GM15510 (cell line): ENCODE data around the gene PEAK1.
A peak's percentile ranks its signal among the peaks of the same experiment; 100 is the strongest.

Experiments
- POLR2A ChIP-seq: IDR thresholded peaks from 3 replicates; pipeline ENCODE4 v1.6.1; 2011; ENCODE audit warnings: borderline replicate concordance; ENCODE audit not compliant: insufficient read length; ENCODE audit errors: extremely low read depth

The PEAK1 gene

GRCh38 chr15:77076323-77076915, 343.5 kb downstream of the PEAK1 start:
- TF ChIP-seq POLR2A, result no peak

DNA sequence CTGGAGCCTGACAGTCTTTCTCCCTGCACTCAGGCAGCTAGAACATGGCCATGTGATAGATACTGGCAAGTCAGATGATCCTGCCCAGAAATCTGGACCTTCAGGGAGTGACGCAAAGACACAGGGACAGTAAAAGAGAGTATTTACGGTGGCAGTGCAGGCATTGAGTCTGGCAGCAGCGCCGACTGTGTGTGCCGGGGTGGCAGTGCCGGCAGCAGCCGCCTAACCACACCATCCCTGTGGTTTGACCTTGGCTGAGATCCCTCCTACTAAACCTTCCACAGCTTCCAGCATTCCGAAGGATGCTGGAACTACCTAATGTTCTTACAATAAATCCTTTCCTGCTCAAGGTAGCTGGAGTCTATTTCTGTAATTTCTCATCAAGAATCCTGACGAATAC, 344.4 kb downstream of the PEAK1 start:
- no peak for TF ChIP-seq POLR2A

GRCh38 chr15:77074350-77074749, 345.6 kb downstream of the PEAK1 start:
- no peak for TF ChIP-seq POLR2A

DNA sequence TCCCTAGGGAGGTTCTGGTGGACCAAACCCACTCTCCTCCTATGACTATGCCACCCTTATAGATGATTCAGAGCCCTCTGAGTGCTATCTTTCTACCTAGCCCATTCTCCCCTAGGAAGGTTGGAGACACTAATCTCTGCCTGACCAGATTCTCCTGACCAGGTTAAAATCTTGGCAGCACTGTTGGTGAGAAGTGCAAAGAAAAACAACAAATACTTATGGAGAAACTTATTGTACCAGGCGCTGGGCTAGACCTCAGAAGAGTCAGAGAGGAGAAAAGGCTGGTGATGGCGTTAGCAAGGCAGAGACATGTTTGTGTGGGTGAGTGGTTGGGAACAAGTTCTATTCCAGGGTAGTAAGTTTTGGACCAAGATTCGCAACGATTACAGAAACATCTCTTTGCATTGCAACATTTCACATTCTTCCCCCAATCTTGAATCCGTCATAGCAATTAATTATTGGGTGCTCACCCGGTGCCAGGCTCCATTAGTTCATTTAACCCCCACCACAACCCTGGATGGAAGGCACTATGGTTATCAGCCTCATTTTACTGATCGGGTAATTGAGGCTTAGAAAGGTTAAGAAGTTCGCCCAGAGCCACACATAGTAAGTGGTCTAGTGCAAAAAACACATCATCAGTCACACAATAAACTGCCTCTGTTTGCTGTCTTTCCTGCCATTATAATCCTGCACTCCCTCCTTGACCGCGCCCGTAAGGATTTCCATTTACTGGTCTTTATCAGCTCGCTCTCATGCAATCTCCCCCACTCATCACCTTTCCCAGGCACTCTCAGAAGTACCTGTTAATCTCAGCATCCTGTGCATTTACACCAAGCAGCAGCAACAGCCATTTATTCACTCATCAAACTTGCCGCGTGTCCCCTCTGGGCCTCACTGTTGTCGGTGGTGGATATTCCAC, 348.3 kb downstream of the PEAK1 start:
- TF ChIP-seq POLR2A, result no peak

DNA sequence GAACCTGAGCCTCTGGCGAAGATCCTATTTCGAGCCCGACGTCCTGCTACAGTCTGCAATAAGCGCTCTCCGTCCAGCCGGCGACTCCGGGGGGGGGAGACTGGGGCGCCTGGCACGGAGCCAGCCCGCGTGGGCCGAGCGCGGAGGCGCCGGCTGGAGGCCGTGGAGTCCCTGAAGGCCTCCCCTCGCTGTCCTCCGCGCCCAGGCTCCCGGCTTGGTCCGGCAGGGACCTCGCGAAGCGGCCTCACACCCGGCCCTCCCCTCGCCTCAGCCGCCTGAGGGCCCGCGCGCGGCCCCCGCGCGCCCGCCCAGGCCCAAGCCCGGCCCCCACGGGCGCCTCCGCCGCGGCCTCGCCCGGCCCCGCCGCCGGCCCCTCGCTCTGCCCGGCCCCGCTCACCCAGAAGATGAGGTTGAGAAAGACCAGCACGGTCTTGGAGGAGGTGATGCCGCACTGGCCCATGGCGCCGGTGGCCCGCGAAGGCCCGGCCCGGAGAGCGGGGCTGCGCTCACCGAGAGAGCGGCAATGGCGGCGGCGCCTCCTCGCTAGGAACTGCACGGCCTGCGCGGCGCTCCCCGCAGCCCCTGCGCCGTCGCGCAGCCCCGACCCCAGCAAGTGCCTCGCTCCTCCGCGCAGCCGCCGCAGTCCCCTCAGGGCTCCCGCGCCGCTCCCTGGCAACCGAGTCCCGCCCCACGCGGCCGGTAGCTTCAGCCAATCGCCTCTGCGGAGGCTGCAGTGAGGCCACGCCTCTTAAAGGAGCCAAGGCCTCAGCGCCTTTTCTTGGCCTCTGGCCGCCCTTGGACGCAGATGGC, 349.2 kb downstream of the PEAK1 start, which contains the start of gene TSPAN3:
TSPAN3 (minus strand) TSS at position 615 of the 810 bp plus-strand sequence; CDS start at position 460, 155 bp downstream.
- TF ChIP-seq POLR2A, result peak; percentile 79

DNA sequence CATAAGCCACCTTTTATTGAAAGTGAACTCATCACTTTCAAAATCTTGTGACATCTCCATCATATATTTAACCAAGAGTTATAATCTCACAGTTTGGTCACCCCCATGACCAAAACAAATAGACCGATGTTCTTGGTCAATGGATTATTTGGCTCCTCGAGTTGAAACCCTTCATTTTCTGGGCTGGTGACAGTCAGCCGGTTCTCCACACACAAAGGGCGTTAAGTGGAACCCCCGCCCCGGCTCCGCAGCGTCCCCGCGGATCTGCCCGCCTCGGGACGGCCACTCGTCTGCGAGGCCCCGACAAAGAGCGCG, 349.8 kb downstream of the PEAK1 start:
- TF ChIP-seq POLR2A, result no peak

- no peak for TF ChIP-seq POLR2A
Observed at GRCh38 chr15:77069521-77070121, 350.3 kb downstream of the PEAK1 start.

GRCh38 chr15:77068633-77069032, 351.3 kb downstream of the PEAK1 start:
- TF ChIP-seq POLR2A, result no peak

DNA sequence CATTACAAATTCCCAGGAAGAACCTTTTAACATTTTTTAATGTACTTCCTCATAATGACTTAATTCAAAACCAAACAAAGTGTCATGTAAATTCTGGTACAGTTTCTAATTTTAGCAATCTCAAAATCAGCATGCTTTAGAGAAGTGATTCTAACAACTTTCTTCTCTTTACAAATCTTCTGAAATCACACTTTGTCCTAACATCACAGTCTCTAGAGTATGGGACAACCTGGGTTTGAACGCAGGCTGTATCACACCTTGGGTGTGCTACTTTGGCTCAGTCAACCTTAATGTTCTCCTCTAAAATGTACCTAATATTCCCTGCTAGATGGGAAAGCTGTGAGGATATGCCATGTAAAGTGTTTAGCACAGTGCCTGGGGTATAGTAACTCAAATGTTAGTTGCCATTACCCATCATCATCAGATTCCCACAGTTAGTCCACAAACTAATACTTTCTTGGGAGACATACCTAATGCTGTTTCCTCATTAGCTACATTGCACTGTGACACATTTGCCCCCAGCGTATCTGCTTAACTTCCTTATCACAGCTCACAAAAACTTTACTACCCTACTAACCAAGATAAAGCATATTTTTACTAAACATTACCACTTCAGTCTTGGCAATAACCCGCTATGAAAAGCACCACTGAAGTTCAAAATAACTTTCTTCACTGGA, 352.1 kb downstream of the PEAK1 start:
- TF ChIP-seq POLR2A, result no peak

DNA sequence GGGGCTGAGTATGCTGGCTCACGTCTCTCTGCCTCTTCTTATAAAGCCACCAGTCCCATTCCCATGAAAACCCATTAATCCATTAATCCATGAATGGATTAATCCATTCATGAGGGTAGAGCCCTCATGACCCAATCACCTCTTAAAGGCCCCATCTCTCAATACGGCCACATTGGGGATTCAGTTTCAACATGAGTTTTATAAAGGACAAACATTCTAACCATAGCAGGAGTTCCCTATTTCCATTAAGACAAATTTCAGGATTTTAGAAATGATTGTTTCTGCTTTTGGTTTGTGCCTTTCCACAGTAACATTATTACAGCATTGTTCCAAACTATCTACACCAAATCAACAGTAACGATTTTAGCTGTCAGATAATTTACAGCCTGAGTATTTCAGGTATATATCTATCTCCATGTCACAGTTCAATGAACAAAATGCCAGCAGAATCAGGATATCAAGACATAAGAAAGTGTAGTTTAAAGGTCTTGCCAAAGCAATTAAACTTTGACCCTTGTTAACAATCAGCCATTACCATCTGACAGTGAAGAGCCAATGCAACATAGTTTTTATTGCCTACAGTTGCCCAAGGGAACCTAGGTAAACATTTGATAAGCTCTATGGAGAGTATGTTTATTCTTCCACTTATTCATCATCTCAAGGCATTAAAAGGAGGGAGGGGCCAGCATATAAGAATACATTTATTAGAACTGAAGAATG, 352.8 kb downstream of the PEAK1 start:
- TF ChIP-seq POLR2A, result no peak

GRCh38 chr15:77064539-77065308, 355.2 kb downstream of the PEAK1 start:
- no peak for TF ChIP-seq POLR2A

DNA sequence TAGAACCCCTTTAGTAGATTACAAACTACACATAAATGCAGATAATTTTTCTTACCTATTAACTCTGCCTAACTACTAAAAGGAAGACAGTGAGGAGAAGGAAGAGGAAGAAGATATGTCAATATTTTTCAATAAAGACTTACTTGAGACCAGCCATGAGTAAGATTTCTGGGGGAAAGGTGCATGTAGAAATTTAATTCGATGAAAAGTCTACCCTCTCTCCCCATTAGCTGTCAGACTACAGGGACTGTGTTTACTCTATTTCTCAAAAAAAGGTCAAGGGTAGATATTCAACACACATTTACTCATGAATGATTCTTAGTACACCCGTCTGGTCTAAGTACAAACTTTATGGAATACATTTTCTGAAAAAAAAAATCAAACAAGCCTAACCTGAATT, 355.8 kb downstream of the PEAK1 start:
- no peak for TF ChIP-seq POLR2A

- no peak for TF ChIP-seq POLR2A
Observed at GRCh38 chr15:77063249-77063648, 356.7 kb downstream of the PEAK1 start.
